ENCODE results near the gene EPHA10.
"Not testable (repeated sequence)": the region's sequence is repeated elsewhere in the genome, so short reads cannot be mapped to it uniquely, and the experiment has no call there.

The EPHA10 gene

GRCh38 chr1:37716321-37716720 lies 48.6 kb downstream of the EPHA10 start:
- DNase-seq (ENCODE audit: low read depth): no peak

GRCh38 chr1:37714689-37715088 lies 50.2 kb downstream of the EPHA10 start:
- no peak for DNase-seq (ENCODE audit: low read depth)

- DNase-seq (ENCODE audit: low read depth): no peak
These were observed 50.7 kb downstream of the EPHA10 start for GRCh38 chr1:37714226-37714625.

- DNase-seq (ENCODE audit: low read depth): no peak
These were observed 56.4 kb downstream of the EPHA10 start for GRCh38 chr1:37708471-37708870.

- DNase-seq (ENCODE audit: low read depth): no peak
These were observed 59.5 kb downstream of the EPHA10 start for GRCh38 chr1:37705399-37705798.

- DNase-seq (ENCODE audit: low read depth): no peak
These were observed 60.0 kb downstream of the EPHA10 start for GRCh38 chr1:37704966-37705365.

- no peak for DNase-seq (ENCODE audit: low read depth)
These were observed 61.9 kb downstream of the EPHA10 start for GRCh38 chr1:37703061-37703460.

- DNase-seq (ENCODE audit: low read depth): no peak
These were observed 63.9 kb downstream of the EPHA10 start for GRCh38 chr1:37701051-37701450.

- no peak for DNase-seq (ENCODE audit: low read depth)
These were observed 65.8 kb downstream of the EPHA10 start for GRCh38 chr1:37699147-37699546.

- DNase-seq (ENCODE audit: low read depth): no peak
These were observed 67.2 kb downstream of the EPHA10 start for GRCh38 chr1:37697737-37698136.

- DNase-seq (ENCODE audit: low read depth): no peak
These were observed 67.8 kb downstream of the EPHA10 start for GRCh38 chr1:37697090-37697489.

- DNase-seq (ENCODE audit: low read depth): no peak
These were observed 72.1 kb downstream of the EPHA10 start for GRCh38 chr1:37692834-37693175.

- DNase-seq (ENCODE audit: low read depth): peak; percentile 98
These were observed 72.7 kb downstream of the EPHA10 start, which contains the start of gene CDCA8 for GRCh38 chr1:37692078-37692833. CDCA8 (plus strand) TSS chr1:37692516; CDS start chr1:37692691, 175 bp downstream.

GRCh38 chr1:37691497-37692077 lies 73.3 kb downstream of the EPHA10 start:
- DNase-seq (ENCODE audit: low read depth): no peak

- DNase-seq (ENCODE audit: low read depth): no peak
These were observed 76.0 kb downstream of the EPHA10 start for GRCh38 chr1:37688926-37689325.

GRCh38 chr1:37687764-37688163 lies 77.2 kb downstream of the EPHA10 start:
- DNase-seq (ENCODE audit: low read depth): not testable (repeated sequence)

- DNase-seq (ENCODE audit: low read depth): no peak
These were observed 79.2 kb downstream of the EPHA10 start for GRCh38 chr1:37685722-37686121.

GRCh38 chr1:37684182-37684581 lies 80.7 kb downstream of the EPHA10 start:
- DNase-seq (ENCODE audit: low read depth): not testable (repeated sequence)

- peak; percentile 63 for DNase-seq (ENCODE audit: low read depth)
These were observed 82.5 kb downstream of the EPHA10 start for GRCh38 chr1:37682334-37682987.

- no peak for DNase-seq (ENCODE audit: low read depth)
These were observed 84.0 kb downstream of the EPHA10 start for GRCh38 chr1:37680933-37681332.

- DNase-seq (ENCODE audit: low read depth): no peak
These were observed 87.1 kb downstream of the EPHA10 start for GRCh38 chr1:37677808-37678207.

- no peak for DNase-seq (ENCODE audit: low read depth)
These were observed 87.8 kb downstream of the EPHA10 start for GRCh38 chr1:37677143-37677439.
